HCT116 (cell line): ENCODE measurements around the gene GSN. TPM values are rescaled to one million over a fixed set of nuclear protein-coding genes. Genes with fewer than 3 reads are reported as not detected.

Source experiments
- ATAC-seq: fragments of 200-7000 bp; cut with Tn5 transposase; 2 replicates; pipeline ENCODE4 v1.9.1; 2020; ENCODE audit warnings: mild to moderate bottlenecking, moderate library complexity
- BruUV-seq: library from RNA; stranded (reverse); fragments of 400-500 nt; replicated peaks from 2 replicates; lab custom pipeline; 2021; lab: Mats Ljungman, UMichigan
- CTCF ChIA-PET: fragments of 300-600 bp; sonication (Branson Sonifier 250); formaldehyde crosslinking; loops from one replicate; lab custom pipeline; 2021; ENCODE audit warnings: antibody characterized with exemption; lab: Charles Lee
- POLR2A ChIA-PET: fragments of 300-600, 350-600 bp; sonication (Branson Sonifier 250); formaldehyde crosslinking; loops from one replicate; lab custom pipeline; 2021; ENCODE audit warnings: antibody characterized with exemption; lab: Charles Lee
- RAD21 ChIA-PET, 2 experiments: fragments of 300-600 bp; sonication (Branson Sonifier 250); formaldehyde crosslinking; loops; one replicate each; lab custom pipeline; 2023; ENCODE audit warnings: low total read pairs in 2 of 2; ENCODE audit not compliant: uncharacterized antibody in 2 of 2, unreplicated experiment in 2 of 2, low non-redundant PET in 1 of 2; lab: Charles Lee
- DNase-seq: peaks from one replicate; pipeline ENCODE4 v3.0.0-alpha.2; 2010; ENCODE audit warnings: low read depth, low spot score
- H2AFZ ChIP-seq: fragments of 200-600 bp; shearing (Covaris generic), sonication (generic); 2 replicates; pipeline ENCODE4 v1.6.1; 2017; ENCODE audit warnings: low read depth, mixed run types, mixed read lengths, antibody characterized with exemption, low read length; ENCODE audit not compliant: poor library complexity, severe bottlenecking
- H3K27ac ChIP-seq: 2 replicates; pipeline ENCODE4 v1.5.1; 2012; ENCODE audit warnings: low read depth, low read length
- H3K27me3 ChIP-seq: fragments of 200-600 bp; sonication (generic); 2 replicates; pipeline ENCODE4 v1.6.1; 2016; ENCODE audit warnings: mixed run types, low read length, mixed read lengths; ENCODE audit not compliant: insufficient read depth
- H3K36me3 ChIP-seq, 2 experiments: fragments of 200-500 bp in 1 of 2; fragments of 200-600 bp in 1 of 2; sonication (Bioruptor generic) in 1 of 2; sonication (generic) in 1 of 2; 2 replicates each; pipeline versions ENCODE4 v1.5.1 to v1.6.1; 2014 to 2016; ENCODE audit warnings: low read length in 2 of 2, inconsistent platforms in 1 of 2, mixed read lengths in 1 of 2, mixed run types in 1 of 2; ENCODE audit not compliant: insufficient read depth in 2 of 2, control insufficient read depth in 1 of 2
- H3K4me1 ChIP-seq, 2 experiments: fragments of 200-600 bp in 1 of 2; sonication (generic) in 1 of 2; 2 replicates each; pipeline versions ENCODE4 v1.5.1 to v1.6.1; 2012 to 2017; ENCODE audit warnings: low read length in 2 of 2, inconsistent platforms in 1 of 2, mild to moderate bottlenecking in 1 of 2, mixed read lengths in 1 of 2, mixed run types in 1 of 2, moderate library complexity in 1 of 2; ENCODE audit not compliant: insufficient read depth in 2 of 2, control insufficient read depth in 1 of 2
- H3K4me2 ChIP-seq: fragments of 200-600 bp; sonication (generic); 2 replicates; pipeline ENCODE4 v1.6.1; 2017; ENCODE audit warnings: mixed run types, low read length, mixed read lengths
- H3K4me3 ChIP-seq, 2 experiments: fragments of 200-600 bp in 1 of 2; sonication (generic) in 1 of 2; replicated peaks in 1 of 2; 2 replicates each; pipeline ENCODE4 v1.5.1; 2011 to 2016; ENCODE audit warnings: low read length in 2 of 2, control low read depth in 1 of 2, low read depth in 1 of 2, mild to moderate bottlenecking in 1 of 2, mixed read lengths in 1 of 2, mixed run types in 1 of 2
- H3K79me2 ChIP-seq: fragments of 200-600 bp; sonication (generic); 2 replicates; pipeline ENCODE4 v1.6.1; 2017; ENCODE audit warnings: mild to moderate bottlenecking, mixed run types, low read length, moderate library complexity, mixed read lengths; ENCODE audit not compliant: insufficient read depth
- H3K9ac ChIP-seq: fragments of 200-600 bp; sonication (generic); 2 replicates; pipeline ENCODE4 v1.6.1; 2016; ENCODE audit warnings: low read length, mixed read lengths
- H3K9me2 ChIP-seq: fragments of 200-600 bp; sonication (generic), shearing (Covaris generic); 2 replicates; pipeline ENCODE4 v1.6.1; 2017; ENCODE audit warnings: mixed run types, mild to moderate bottlenecking, moderate library complexity; ENCODE audit not compliant: insufficient read depth
- H3K9me3 ChIP-seq, 2 experiments: fragments of 200-500 bp in 1 of 2; fragments of 200-600 bp in 1 of 2; sonication (Bioruptor generic) in 1 of 2; sonication (generic) in 1 of 2; 2 replicates each; pipeline ENCODE4 v1.6.1; 2014 to 2017; ENCODE audit warnings: low read length in 2 of 2, mixed read lengths in 2 of 2, inconsistent platforms in 1 of 2, low read depth in 1 of 2, mild to moderate bottlenecking in 1 of 2, mixed run types in 1 of 2, moderate library complexity in 1 of 2; ENCODE audit not compliant: control insufficient read depth in 1 of 2, insufficient read depth in 1 of 2
- H4K20me1 ChIP-seq: fragments of 200-600 bp; sonication (generic), shearing (Covaris generic); 2 replicates; pipeline ENCODE4 v1.6.1; 2017; ENCODE audit warnings: mixed run types, mild to moderate bottlenecking, moderate library complexity; ENCODE audit not compliant: insufficient read depth
- CBX3 ChIP-seq: IDR thresholded peaks from 2 replicates; pipeline ENCODE4 v1.6.1; 2012; ENCODE audit warnings: low read depth
- EGR1 ChIP-seq: IDR thresholded peaks from 2 replicates; pipeline ENCODE4 v1.6.1; 2012; ENCODE audit warnings: low read depth
- EZH2 ChIP-seq: fragments of 200-600 bp; sonication (generic); IDR thresholded peaks from 2 replicates; pipeline ENCODE4 v1.6.1; 2017; ENCODE audit warnings: antibody characterized with exemption, mixed run types
- EZH2phosphoT487 ChIP-seq: fragments of 200-600 bp; IDR thresholded peaks from 2 replicates; pipeline ENCODE4 v1.6.1; 2018; ENCODE audit warnings: antibody characterized with exemption, borderline replicate concordance
- FOSL1 ChIP-seq: IDR thresholded peaks from 2 replicates; pipeline ENCODE4 v1.6.1; 2012; ENCODE audit warnings: low read depth
- JUND ChIP-seq: IDR thresholded peaks from 2 replicates; pipeline ENCODE4 v1.6.1; 2012
- RAD21 ChIP-seq: IDR thresholded peaks from 2 replicates; pipeline ENCODE4 v1.6.1; 2012; ENCODE audit warnings: low read depth, mild to moderate bottlenecking
- SIN3A ChIP-seq: IDR thresholded peaks from 2 replicates; pipeline ENCODE4 v1.6.1; 2012; ENCODE audit warnings: low read depth
- YY1 ChIP-seq: IDR thresholded peaks from 2 replicates; pipeline ENCODE4 v1.6.1; 2011; ENCODE audit warnings: low read length, low read depth, moderate library complexity, mild to moderate bottlenecking; ENCODE audit not compliant: insufficient replicate concordance; ENCODE audit errors: extremely low read depth
- ZBTB33 ChIP-seq: IDR thresholded peaks from 2 replicates; pipeline ENCODE4 v1.6.1; 2011; ENCODE audit warnings: mild to moderate bottlenecking, low read length, moderate library complexity; ENCODE audit not compliant: insufficient replicate concordance; ENCODE audit errors: extremely low read depth
- ZFX ChIP-seq: fragments of 450-650 bp; IDR thresholded peaks from 2 replicates; pipeline ENCODE4 v1.6.1; 2017
- ZNF274 ChIP-seq: fragments of 200-500 bp; sonication (Bioruptor generic); IDR thresholded peaks from 2 replicates; pipeline ENCODE4 v1.6.1; 2014; ENCODE audit warnings: mild to moderate bottlenecking, low read depth, low read length, inconsistent platforms
- intact Hi-C: fragments of 100-400 bp; cut with micrococcal nuclease; formaldehyde crosslinking; loops from 2 replicates; pipeline ENCODE4 v1.10.0; 2022
- total RNA-seq: library from RNA; stranded (reverse); gene quantifications from one replicate; pipeline ENCODE4 v1.2.1, GENCODE V29; 2021; ENCODE audit not compliant: unreplicated experiment
- TF ChIP-seq, protein P1 (sequence below): IDR thresholded peaks from 2 replicates; pipeline ENCODE4 v1.6.1; 2012
- TF ChIP-seq, protein P2 (sequence below), 3 experiments: fragments of 200-600 bp in 1 of 3; sonication (generic) in 1 of 3; IDR thresholded peaks in 2 of 3; conservative IDR thresholded peaks in 1 of 3; 2 replicates each; pipeline ENCODE4 v1.5.1; 2012 to 2017; ENCODE audit warnings: low read depth in 2 of 3, low read length in 2 of 3, antibody characterized with exemption in 1 of 3, borderline replicate concordance in 1 of 3, control low read depth in 1 of 3, mild to moderate bottlenecking in 1 of 3, mixed read lengths in 1 of 3, mixed run types in 1 of 3, moderate library complexity in 1 of 3; ENCODE audit not compliant: insufficient read depth in 1 of 3

GSN gene
- total RNA-seq, 1 experiment from 2014 or later, result 71.3 TPM

DNA sequence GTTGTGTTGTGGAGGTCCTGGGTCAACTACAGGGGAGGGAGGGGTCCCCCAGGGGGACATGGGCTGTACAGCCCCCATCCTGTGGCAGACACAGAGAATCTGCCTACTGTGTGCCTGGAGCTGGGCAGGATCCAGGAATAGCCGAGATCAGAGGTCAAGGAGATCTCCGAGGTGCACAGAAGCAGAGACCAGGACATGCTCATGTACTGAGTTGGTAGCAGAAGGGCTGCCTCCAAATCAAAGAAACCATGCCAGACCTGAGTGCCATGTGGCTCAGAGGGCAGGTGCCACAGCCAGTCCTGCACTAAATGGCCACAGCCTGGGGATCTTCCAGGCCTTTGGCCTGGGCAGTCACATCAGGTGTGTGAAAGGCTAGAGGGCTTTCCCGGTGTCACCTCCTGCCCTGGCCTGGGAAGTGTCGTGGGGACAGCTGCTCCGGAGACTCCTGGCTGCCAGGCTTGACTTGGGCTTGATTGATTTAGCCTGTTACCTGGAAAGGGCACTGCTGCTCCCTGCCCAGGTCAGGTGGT lies 27.8 kb downstream of the GSN start:
- Histone ChIP-seq H3K27ac (no peak overlapping the region), H3K9me2 (no peaks in the 10 kb centered on the region), H3K27me3 (no peaks in the 10 kb centered on the region), H2AFZ (no peak overlapping the region), H4K20me1 (no peaks in the 10 kb centered on the region), H3K4me3 (no peak overlapping the region), H3K4me1 (peaks cover 17 to 23% of the 10 kb centered on the region in 2 experiments; a peak in 3 of 4 replicates), H3K9ac (no peak overlapping the region), H3K79me2 (no peaks in the 10 kb centered on the region), H3K4me2 (no peak overlapping the region), H3K9me3 (no peaks in the 10 kb centered on the region), H3K36me3 (no peaks in the 10 kb centered on the region)
- no peak for DNase-seq
- RAD21 ChIA-PET, result no interaction called here
- POLR2A ChIA-PET, result no interaction called here
- no TSS peak for BruUV-seq
- no peak for ATAC-seq
- TF ChIP-seq ZFX, result no peak
- TF ChIP-seq, protein P1, sequence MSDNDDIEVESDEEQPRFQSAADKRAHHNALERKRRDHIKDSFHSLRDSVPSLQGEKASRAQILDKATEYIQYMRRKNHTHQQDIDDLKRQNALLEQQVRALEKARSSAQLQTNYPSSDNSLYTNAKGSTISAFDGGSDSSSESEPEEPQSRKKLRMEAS, result no peak
- no peak for TF ChIP-seq FOSL1
- TF ChIP-seq YY1, result no peak
- TF ChIP-seq EZH2phosphoT487, result no peak
- TF ChIP-seq JUND, result no peak
- CTCF ChIA-PET, result interaction anchor here (0.6 kb wide), 1 partner anchor 8 kb away, joined by 3 read pairs; no protein-coding TSS in a partner anchor
- intact Hi-C loops, result no loop called here

DNA sequence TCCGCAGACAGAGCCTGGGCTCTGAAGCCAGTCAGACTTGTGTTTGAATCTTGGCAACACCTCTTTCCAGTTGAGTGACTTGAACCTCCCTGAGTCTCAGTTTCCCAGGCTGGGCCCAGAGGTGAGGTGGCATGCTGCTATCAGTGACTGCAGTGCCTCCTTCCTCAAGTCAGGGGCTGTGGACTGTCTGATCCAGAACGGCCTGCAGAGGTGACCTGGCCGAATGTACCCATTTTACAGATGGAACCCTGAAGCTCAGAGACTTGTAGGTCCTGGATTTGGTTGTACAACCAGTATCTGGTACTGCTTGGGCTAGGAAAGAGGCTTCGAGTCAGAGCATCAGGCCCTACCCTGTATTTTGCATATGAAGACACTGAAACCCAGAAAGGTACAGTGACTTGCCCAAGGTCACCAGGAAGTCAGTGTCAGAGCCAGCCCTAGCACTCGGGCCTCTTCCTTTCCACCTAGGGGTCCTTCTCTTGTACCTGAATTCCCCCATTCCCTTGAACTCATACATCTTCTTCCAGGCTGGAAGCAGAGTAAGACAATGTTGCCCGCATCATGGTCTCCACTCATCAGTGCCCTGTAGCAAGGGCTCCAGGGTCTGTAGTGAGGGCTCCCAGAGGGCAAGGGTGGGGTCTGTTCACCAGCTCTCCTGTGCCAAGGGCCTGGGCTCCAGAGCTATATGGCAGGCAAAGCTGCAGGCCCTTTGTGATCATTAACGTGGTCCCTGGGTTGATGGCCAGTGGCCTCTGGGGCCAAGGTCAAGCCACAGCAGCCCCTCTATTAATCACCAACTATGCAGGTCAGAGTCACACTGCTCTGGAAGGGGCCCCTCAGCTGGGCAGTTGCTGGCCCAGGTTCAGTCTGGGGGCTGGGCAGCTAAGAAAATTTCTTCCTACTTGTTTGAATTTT lies 28.5 kb downstream of the GSN start:
- no peak for DNase-seq
- POLR2A ChIA-PET, result interaction anchor here (0.9 kb wide), 1 partner anchor 9 kb away, joined by 3 read pairs; no protein-coding TSS in a partner anchor
- H3K27ac ChIP-seq, result no peak overlapping the region
- TF ChIP-seq CBX3 (no peak), EZH2phosphoT487 (no peak), ZBTB33 (no peak), EGR1 (no peak), RAD21 (no peak), ZNF274 (no peak), EZH2 (no peak), SIN3A (no peak)
- TF ChIP-seq, protein P2, sequence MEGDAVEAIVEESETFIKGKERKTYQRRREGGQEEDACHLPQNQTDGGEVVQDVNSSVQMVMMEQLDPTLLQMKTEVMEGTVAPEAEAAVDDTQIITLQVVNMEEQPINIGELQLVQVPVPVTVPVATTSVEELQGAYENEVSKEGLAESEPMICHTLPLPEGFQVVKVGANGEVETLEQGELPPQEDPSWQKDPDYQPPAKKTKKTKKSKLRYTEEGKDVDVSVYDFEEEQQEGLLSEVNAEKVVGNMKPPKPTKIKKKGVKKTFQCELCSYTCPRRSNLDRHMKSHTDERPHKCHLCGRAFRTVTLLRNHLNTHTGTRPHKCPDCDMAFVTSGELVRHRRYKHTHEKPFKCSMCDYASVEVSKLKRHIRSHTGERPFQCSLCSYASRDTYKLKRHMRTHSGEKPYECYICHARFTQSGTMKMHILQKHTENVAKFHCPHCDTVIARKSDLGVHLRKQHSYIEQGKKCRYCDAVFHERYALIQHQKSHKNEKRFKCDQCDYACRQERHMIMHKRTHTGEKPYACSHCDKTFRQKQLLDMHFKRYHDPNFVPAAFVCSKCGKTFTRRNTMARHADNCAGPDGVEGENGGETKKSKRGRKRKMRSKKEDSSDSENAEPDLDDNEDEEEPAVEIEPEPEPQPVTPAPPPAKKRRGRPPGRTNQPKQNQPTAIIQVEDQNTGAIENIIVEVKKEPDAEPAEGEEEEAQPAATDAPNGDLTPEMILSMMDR (IDR thresholded peaks at IDR 0.05 in 2 of 3, conservative IDR thresholded peaks at IDR 0.05 in 1 of 3; ENCODE audit: borderline replicate concordance in 1 of 3, insufficient read depth in 1 of 3, low read depth in 2 of 3, low read length in 2 of 3), result no peak

More for the DNA sequence above, 28.5 kb downstream of the GSN start:
- no peak overlapping the region for H3K9ac ChIP-seq
- H3K27me3 ChIP-seq, result no peaks in the 10 kb centered on the region
- CTCF ChIA-PET, result interaction anchor here (0.6 to 1.3 kb wide), 2 partner anchors 9 to 18 kb away, joined by 3 to 4 read pairs; no protein-coding TSS in a partner anchor
- H3K4me2 ChIP-seq, result no peak overlapping the region
- no peak overlapping the region for H2AFZ ChIP-seq
- intact Hi-C loops, result no loop called here
- no peak overlapping the region for H3K4me3 ChIP-seq
- peaks cover 16 to 25% of the 10 kb centered on the region in 2 experiments; a peak in 3 of 4 replicates for H3K4me1 ChIP-seq
- no TSS peak for BruUV-seq
- RAD21 ChIA-PET, result no interaction called here
- no peak for ATAC-seq
- no peaks in the 10 kb centered on the region for H3K9me2 ChIP-seq
- H3K79me2 ChIP-seq, result no peaks in the 10 kb centered on the region
- H4K20me1 ChIP-seq, result no peaks in the 10 kb centered on the region
- no peaks in the 10 kb centered on the region for H3K36me3 ChIP-seq
- H3K9me3 ChIP-seq, result no peaks in the 10 kb centered on the region
